GF-D8 (cell line): ENCODE results near the gene OR7G2.

Source experiments
- DNase-seq: peaks from one replicate; lab custom pipeline; 2025; lab: John Stamatoyannopoulos, UW

The OR7G2 gene

DNA sequence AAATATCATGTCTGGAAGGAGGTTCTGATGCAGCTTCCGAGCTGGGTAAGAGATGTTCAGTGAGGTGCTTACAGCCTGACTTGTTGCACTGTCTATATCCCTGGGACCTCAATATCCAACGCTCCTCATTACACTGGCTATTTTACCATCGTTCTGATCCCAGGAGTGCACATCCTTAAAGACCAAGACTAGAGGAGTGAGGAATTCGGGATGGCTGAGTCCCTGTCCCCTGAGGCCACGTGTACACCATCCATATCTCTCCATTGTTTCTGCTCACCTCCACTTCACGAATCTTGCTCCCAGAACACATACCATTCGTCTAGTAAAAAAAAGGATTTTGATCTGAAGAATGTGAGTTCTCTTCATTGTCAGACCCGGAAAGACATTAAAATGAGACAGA lies at the start of gene OR7G2:
TSS of gene OR7G2 (minus strand) at position 101 of the 400 bp plus-strand sequence. CDS start 4,232 bp downstream, outside the sequence.
- no peak for DNase-seq

DNA sequence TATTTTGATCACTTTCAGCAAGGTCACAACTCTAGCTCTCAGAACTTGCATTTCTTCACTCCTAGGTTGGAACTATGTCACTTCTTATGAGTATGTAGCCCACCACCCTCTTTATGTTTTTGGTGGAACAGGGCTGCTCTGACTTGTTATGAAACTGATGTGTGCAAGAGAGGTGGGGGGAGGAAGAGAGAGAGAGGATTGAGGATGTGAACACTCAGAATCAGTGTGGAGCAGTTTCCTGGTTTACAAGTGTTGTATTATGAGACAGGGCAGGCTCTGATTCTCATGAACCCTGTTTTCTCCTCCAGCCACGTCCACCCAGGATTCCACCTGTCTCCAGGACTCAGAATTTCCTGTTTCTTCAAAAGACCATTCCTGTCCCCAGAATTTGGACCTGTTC lies 49.0 kb upstream of the OR7G2 start:
- DNase-seq = no peak

DNA sequence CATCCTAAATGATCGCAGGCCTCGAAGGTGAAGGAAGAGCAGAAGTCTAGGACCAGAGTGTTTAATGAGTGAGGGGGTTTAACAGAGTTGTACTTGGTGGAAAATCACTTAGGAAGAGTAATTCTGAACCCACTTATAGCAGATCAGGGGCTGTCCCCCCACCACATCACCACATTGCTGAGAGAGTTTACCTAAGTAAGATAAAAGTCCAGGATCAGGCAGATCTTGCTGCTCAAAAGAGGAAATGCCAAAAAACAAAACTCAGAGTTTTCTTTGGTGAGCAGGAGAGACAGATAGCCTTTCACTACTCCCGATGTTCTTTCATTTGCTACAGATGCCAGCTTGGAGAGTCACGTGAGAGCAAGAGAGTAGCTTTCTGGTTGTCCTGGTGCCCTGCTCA lies 48.3 kb upstream of the OR7G2 start:
- no peak for DNase-seq

DNA sequence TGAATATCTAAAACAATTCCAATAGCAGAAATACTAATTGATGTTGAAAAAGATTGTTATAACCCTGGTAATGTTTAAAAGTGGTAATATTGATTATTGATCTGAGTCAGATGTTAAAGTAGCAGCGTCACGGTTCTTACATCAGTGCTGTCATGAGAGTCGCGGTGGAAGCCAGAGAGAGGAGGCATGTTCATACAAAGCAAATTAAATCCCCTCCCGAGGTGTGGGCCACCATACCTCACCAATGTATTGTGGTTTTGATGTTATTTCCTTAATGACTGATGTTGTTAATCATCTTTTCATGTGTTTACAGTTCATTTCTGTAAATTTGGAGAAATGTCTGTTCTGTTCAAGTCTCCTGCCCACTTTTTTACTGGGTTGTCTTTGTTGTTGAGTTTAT lies 44.1 kb upstream of the OR7G2 start:
- DNase-seq = no peak

DNA sequence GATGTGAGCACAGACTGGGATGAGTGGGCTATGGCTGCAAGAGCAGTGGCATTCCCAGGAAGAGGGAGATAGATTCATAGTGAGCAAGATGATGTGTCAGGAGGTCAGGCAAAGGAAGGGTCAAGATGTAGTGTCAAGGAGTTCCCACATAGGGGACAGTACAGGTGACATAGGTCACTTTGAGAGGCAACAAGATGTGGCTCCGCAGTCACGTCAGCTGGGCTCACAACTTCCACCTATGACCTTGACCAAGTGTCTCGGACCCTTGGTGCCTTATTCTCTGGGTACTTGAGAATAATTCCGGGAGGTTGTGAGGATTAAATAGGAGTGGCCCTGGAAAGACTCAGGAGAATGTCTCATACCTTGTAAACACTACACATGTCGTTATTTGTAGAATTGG lies 43.4 kb upstream of the OR7G2 start:
- DNase-seq = no peak

DNA sequence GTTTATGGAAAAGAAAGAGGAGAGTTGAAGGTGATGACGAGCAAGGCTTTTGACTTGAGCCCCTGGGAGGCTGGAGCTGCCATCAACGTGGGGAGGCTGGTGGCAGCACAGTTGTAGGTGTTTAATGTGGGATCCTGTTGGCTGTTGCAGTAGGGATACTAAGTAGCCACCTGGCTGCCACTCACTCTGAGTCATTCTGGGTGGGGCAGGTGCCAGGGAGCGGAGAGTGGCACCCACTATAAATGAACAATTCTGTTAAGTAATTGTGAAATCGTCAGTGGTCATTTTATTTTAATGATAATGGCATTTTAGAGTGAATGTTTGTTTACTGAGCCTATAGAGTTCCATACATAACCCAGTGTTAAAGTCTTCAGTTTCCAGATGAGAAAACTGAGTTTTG lies 42.7 kb upstream of the OR7G2 start:
- no peak for DNase-seq

DNA sequence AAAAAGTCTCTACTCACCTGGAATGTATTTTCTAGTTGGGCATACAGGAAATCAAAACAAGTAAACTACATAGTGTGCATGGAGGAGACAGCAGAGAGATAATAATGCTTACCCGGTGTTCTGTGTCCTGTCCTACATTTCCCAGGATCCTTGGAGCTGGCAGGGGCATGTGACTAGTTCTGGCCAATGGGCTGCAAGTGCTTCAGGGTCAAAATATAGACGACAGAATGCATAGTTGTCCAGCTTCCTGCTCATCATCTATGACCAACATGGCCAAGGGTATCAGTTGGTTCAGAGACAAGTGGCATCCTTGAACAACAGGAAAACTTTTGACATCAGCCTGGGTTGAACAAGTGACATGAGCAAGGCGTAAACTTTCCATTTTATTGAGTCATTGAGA lies 41.4 kb upstream of the OR7G2 start:
- no peak for DNase-seq

DNA sequence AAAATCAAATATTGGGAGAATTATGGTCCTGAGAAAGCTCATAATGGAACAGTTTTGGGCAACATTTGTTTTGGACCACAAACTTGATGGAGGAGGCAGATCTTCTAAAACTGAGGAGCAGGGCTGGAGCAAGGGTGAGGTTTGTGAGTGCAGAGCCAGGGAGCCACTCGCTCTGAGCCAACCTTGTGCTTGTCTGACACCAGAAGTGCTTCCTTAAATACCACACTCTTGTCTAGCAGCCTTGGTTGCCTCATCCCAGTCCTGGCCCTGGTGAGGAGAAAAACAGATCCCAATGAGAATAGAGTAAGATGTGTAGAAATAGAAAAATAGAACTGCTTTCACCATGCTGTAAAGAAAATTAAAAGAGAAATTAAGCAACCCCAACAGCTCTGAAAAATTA lies 39.6 kb upstream of the OR7G2 start:
- no peak for DNase-seq

DNA sequence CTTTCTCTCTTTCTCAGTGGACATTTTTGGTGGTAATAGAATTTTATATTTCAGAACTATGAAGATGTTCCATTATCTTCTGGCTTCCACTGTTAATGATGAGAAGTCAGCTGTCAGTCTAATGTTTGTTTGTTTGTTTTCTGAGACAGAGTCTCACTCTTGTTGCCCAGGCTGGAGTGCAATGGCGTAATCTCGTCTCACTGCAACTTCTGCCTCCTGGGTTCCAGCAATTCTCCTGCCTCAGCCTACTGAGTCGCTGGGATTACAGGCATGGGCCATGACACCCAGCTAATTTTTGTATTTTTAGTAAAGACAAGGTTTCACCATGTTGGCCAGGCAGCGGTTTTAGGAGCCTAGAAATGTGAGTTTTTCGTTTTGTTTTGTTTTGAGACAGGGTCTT lies 37.6 kb upstream of the OR7G2 start:
- DNase-seq = no peak

DNA sequence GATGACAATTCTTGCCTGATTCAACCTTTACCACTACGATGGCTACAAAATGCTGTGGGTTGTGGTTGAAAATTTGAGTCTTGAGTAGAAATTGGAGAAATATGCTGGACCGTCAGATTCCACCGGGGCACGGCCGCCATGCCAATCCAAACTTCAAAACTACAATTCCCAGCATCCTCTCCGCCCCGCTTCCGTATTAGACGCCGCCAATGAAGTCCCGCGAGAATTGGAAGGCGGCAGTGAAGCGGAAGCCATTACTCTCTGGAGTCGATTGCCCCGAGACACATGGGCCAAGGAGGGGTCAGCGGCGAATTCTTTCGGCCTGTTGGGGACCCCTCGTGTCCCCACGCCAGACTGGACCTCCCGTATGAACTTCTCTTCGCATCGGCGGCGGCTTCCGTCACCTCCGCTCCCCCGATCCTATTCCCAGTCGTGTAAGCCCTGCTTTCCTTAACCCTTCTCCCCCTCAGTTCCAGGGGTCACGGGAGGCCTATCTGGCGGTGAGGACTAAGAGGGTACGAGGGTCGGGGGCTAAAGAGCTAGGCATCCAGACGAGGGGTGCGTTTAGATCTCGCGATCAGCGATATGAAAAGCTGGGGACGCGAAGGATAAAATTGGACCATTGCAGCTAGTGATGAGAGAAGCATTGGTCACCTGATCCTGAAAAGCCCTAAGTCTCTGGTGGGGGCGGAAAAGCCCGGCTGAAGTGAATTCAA lies 33.0 kb upstream of the OR7G2 start, which contains the start of gene ZNF317:
TSS of gene ZNF317 (plus strand) at position 239 of the 716 bp plus-strand sequence. CDS start 15,620 bp downstream, outside the sequence.
- peak; percentile 84 for DNase-seq

DNA sequence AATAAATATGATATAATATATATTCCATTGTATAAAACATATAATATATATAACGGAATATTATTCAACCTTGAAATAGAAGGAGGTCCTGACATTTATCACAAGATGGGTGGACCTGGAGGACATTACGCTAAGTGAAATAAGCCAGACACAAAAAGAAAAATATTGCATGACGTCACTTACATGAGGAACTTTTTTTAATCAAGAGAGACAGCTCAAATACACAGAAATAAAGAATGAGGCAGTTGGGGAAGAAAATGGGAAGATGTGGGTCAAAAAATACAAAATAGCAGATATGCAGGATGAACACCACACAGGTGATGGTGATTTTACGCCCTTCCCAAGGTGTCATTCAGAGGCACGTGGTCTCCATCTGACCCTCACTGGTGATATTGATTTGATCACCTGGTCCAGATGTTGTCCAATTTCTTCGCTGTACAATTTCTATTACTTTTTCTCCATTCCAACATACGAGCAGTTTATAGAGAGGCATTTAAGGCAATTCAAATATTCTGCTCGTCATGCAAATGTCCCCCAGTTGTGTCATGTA lies 32.4 kb upstream of the OR7G2 start:
- no peak for DNase-seq

DNA sequence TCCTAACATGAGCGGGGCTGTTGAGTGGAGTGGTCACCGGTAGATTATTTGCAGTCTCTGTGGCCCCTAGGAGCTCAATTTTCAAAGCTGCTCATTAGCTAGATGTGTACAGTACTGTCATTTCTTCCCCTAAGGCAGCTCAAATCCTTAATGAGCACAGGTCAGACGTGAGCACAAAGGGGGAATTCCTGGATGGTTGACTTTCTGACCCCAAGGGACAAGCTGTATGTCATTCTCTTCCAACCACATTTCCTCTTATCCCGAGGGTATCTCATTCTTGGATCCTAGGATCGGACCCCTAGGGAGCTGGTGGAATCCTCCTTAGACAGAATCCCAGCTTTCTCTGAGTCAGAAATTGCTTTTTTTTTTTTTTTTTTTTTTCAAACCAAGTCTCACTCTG lies 25.1 kb upstream of the OR7G2 start:
- DNase-seq = no peak

DNA sequence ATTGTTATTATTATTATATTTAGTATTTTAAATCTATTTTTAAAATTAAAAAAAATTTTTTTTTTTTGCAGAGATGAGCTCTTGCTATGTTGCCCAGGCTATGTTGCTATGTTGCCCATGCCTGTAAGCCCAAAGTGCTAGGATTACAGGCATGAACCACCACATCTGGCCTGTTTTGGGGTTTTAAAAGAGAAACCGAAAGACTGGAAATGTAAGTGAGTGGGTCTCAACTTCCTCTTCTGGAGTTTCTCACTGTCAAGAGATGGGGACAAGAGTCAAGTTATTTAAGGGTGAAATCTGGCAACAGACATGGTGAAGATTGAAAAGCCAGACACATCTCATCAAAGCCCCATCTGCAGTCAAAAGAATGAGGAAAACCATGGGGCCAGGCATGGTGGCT lies 23.7 kb upstream of the OR7G2 start:
- no peak for DNase-seq

DNA sequence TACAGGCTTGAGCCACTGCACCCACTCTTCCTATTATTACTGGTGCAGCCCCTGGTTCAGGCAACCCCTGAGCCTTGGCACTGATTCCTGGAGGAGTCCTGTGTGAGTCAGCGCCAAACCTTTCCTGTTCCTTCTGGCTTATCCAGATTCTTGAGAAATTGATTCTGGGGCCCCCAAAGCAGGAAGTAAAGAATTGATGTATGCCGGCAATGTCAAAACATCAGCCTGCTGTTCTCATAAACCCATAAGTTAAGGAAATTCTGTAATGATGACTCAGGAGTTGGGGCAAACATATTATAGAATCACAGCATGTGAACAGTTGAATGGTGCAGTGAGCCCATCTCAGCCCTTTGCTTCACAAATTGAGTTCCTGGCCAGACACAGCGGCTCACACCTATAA lies 20.9 kb upstream of the OR7G2 start:
- no peak for DNase-seq

DNA sequence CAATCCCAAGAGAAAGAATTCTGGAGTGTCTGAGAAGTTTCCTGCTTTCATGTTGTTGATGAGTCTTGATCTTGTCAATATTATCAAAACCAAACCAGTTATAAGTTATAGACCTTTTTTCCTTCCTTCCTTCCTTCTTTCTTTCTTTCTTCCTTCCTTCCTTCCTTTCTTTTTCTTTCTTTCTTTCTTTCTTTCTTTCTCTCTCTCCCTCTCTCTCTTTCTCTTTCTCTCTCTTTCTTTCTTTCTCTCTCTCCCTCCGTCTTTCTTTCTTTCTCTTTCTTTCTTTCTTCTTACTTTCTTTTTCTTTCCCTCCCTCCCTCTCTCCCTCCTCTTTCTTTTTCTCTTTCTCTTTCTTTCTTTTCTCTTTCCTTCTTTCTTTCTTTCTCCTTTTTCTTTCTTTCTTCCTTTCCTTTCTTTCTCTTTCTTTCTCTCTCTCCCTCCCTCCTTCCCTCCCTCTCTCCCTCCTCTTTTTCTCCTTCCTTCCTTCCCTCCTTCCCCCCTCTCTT lies 19.7 kb upstream of the OR7G2 start, which contains the start of gene OR7G3:
TSS of gene OR7G3 (minus strand) at position 51 of the 506 bp plus-strand sequence. CDS start at position 51, 0 bp downstream.
- DNase-seq = no peak

DNA sequence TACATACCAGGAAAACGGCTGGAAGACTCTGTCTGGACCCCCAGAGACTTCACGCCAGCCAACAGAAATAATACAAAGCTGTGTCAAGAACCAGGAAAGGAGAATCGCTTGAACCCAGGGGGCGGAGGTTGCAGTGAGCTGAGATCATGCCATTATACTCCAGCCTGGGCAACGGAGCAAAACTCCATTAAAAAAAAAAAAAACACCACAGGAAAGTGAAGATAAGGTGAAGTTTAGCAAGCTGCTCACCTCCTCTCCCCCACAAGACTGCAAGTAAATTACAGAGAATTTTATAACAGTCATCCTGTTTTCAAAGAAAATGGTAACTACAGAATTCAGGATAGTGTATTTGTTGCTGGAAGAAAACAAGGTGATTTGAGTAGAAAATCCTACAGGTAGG lies 9.3 kb upstream of the OR7G2 start:
- no peak for DNase-seq

DNA sequence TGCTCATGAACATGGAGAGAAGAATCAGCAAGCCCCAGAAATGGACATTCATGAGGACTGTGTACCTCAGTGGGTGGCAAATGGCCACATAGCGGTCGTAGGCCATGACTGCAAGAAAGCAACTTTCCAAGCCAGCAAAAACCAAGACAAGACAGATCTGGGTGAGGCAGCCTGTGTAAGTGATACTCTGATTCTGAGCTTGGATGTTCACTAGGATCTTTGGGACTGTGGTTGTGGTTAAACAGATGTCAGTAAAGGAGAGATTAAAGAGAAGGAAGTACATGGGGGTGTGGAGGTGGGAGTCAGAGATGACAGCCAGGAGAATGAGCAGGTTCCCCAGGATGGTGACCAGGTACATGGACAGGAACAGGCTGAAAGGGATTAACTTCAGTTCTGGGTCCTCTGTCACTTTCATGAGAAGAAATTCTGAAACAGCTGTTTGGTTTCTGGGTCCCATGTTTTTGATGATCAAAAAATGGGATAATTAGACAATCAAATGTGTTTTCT lies 8.1 kb upstream of the OR7G2 start, which contains the start of gene OR7G1:
TSS of gene OR7G1 (minus strand) at position 457 of the 507 bp plus-strand sequence. CDS start at position 457, 0 bp downstream.
- no peak for DNase-seq

DNA sequence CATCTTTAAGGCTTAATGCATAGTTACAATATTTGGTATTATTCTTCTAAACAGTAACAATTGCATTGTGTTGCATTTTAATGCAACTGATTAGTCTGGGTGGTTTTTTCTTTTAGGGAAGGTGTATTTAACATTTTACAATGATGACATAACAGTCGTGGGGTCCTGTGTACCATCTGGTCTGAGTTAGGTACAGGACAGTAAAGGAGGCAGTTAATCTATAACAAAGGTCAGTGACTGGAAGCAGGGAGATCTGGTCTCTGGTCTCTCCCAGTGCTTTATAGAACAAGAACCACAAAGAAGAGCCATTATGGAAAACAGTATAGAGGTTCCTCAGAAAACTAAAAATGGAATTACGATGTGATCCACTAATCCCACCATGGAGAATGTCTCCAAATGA lies 2.7 kb upstream of the OR7G2 start:
- DNase-seq = no peak

DNA sequence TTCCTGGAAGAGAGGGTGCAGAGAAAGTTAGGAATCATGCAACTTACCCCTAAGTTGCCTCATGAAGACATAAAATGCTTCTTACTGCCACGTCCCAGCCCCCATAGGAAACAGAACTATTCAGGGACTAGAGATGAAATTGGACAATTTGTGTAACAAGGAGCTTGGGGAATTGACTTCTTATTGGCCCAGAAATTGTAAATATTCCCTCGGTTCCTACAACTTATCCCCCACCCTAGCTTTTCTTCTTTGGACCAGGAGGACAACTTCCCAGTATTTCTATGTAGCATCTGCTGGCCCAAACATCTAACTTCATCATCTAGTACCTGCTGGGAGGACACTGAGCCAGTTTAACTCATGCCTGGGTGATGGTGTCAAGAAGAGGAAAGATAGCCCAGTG lies 20.5 kb downstream of the OR7G2 start, which contains the start of gene OR1M1:
TSS of gene OR1M1 (plus strand) at position 301 of the 400 bp plus-strand sequence. CDS start 6,184 bp downstream, outside the sequence.
- DNase-seq = no peak

DNA sequence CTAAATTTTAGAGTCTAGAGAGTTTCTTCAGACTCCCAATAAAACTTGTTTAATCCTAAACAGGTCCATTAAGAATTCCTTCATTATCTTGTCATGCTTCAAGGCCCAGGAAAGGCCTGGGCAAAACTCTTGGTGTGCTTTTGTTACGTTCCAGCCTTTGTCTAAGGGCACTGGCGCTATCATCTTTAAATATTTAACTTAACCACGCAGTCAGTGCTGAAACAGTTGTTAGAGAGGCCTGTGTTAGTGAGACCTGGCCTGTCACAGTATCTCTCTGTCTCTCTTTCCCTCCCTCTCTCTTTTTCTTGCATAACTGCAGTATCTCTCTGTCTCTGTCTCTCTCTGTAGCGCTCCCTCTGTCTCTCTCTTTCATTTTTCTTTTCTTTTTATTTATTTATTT lies 28.6 kb downstream of the OR7G2 start:
- no peak for DNase-seq

DNA sequence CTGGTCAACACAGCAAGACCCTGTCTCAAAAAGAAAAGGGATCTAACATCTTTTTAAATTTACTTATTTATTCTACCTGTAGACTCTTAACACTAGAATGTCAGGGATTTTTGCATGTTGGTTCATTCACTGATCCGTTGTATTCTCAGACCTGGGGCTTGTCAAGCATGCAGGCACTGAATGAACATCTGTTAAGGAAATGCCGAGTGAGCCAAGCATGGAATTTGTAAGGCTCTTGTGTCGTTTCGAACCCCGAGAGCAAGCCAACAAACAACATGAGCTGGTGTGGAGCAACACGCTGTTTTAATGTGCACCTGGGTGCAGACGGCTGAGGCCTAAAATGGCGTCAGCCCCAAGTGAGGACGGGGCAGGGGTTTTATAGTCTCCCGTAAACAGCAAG lies 30.4 kb downstream of the OR7G2 start:
- no peak for DNase-seq

DNA sequence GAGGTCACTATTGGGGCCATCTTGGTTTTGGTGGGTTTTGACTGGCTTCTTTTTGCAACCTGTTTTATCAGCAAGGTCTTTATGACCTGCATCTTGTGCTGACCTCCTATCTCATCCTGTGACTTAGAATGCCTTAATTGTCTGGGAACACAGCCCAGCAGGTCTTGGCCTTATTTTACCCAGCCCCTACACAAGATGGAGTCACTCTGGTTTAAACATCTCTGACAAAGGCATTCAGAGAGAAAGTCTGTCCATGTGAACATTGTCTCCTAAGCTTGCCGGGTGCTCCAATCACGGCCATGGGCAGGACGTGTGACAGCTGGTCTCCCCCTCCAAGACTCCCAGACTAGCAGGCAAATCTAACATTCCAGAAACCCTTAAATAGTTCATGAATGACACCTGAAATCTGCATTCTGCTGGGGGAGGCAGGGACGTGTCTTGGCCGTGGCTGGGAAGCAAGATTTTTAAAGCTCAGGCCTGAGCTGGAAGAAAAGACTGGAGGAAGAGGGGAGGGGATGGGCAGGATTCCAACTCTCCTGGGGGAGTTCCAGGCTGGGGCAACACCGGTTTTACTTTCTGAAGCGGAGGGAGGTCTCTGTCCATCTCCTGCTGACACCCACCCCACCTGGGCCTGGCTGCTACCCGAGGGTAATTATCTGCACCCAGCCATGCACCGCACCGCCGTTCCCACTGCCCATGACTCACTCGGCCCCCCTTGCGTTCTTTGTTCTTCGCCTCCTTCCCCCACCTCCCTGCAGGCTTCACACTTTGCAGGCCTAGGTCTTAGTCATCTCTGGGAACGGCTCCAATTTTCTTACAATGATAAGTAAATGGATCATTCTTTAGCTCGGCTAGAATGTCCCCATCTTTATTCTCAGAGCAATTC lies 32.0 kb downstream of the OR7G2 start:
- DNase-seq = no peak
